Suprapubic skin (tissue), 4 donors: ENCODE results near the gene PTP4A2. TPM values are rescaled to one million over a fixed set of nuclear protein-coding genes. Genes with fewer than 3 reads are reported as not detected.

Experiments
- DNase-seq, 2 donors: peaks; one replicate each; pipeline ENCODE4 v3.0.0-alpha.2; 2019; ENCODE audit warnings: low spot score in 2 of 2
- H3K27ac ChIP-seq: fragments of 200-600 bp; sonication (generic); one replicate; pipeline ENCODE4 v1.5.1; 2019
- H3K27me3 ChIP-seq: fragments of 200-600 bp; sonication (generic); one replicate; pipeline ENCODE4 v1.5.1; 2019
- H3K36me3 ChIP-seq: fragments of 200-600 bp; sonication (generic); one replicate; pipeline ENCODE4 v1.5.1; 2019
- H3K4me1 ChIP-seq: fragments of 200-600 bp; sonication (generic); one replicate; pipeline ENCODE4 v1.5.1; 2019
- H3K4me3 ChIP-seq: fragments of 200-600 bp; sonication (generic); one replicate; pipeline ENCODE4 v1.5.1; 2019; ENCODE audit warnings: mild to moderate bottlenecking
- H3K9me3 ChIP-seq: fragments of 200-600 bp; sonication (generic); one replicate; pipeline ENCODE4 v1.5.1; 2019
- CTCF ChIP-seq, 2 donors: fragments of 200-600 bp in 1 of 2; fragments of 450-650 bp in 1 of 2; sonication (generic) in 1 of 2; IDR thresholded peaks; one replicate each; pipeline ENCODE4 v1.5.1; 2016 to 2019; ENCODE audit warnings: antibody characterized with exemption in 2 of 2, mild to moderate bottlenecking in 1 of 2, moderate library complexity in 1 of 2
- EP300 ChIP-seq: sonication (generic); formaldehyde crosslinking; IDR thresholded peaks from one replicate; pipeline ENCODE4 v1.6.1; 2017; ENCODE audit warnings: antibody characterized with exemption
- POLR2A ChIP-seq, 2 donors: fragments of 450-650 bp; IDR thresholded peaks; one replicate each; pipeline ENCODE4 v1.6.1; 2017; ENCODE audit warnings: antibody characterized with exemption in 2 of 2, mild to moderate bottlenecking in 2 of 2, moderate library complexity in 2 of 2
- POLR2AphosphoS5 ChIP-seq, 3 donors: sonication (generic); formaldehyde crosslinking; IDR thresholded peaks; one replicate each; pipeline ENCODE4 v1.6.1; 2017; ENCODE audit warnings: antibody characterized with exemption in 3 of 3
- WGBS: methylation state at CpG from one replicate; pipeline ENCODE4 v1.1.5; 2018; 5-methylcytosine and 5-hydroxymethylcytosine counted together
- total RNA-seq, 4 donors: library from RNA; depleted of rRNA; stranded (reverse); fragments of >200 nt; gene quantifications; one replicate each; pipeline ENCODE4 v1.1.0, GENCODE V29; 2016

PTP4A2 gene
- total RNA-seq, 4 donors from 2014 or later = 97.2 to 147 (median 121) TPM

GRCh38 chr1:31981972-31982371 lies 43.8 kb upstream of the PTP4A2 start:
- Histone ChIP-seq H3K4me1 (peaks cover 29% of the 10 kb centered on the region), H3K4me3 (no peak overlapping the region), H3K27me3 (no peaks in the 10 kb centered on the region), H3K9me3 (no peaks in the 10 kb centered on the region), H3K27ac (no peak overlapping the region), H3K36me3 (no peaks in the 10 kb centered on the region)
- DNase-seq = no peak
- no peak for TF ChIP-seq EP300
- no peak for TF ChIP-seq POLR2AphosphoS5 (IDR thresholded peaks at IDR 0.05)
- TF ChIP-seq POLR2A (IDR thresholded peaks at IDR 0.05) = no peak
- no peak for TF ChIP-seq CTCF (IDR thresholded peaks at IDR 0.05)
- WGBS = 29% methylated on average over 3 of the region's 3 CpGs

- peaks cover 34% of the 10 kb centered on the region for H3K4me1 ChIP-seq
- TF ChIP-seq CTCF (IDR thresholded peaks at IDR 0.05) (no peak), EP300 (no peak), POLR2AphosphoS5 (IDR thresholded peaks at IDR 0.05) (no peak), POLR2A (IDR thresholded peaks at IDR 0.05) (no peak)
- no peaks in the 10 kb centered on the region for H3K9me3 ChIP-seq
- no peak for DNase-seq
- H3K27me3 ChIP-seq = no peaks in the 10 kb centered on the region
- 54% methylated on average over 2 of the region's 2 CpGs for WGBS
- H3K36me3 ChIP-seq = no peaks in the 10 kb centered on the region
- H3K4me3 ChIP-seq = no peak overlapping the region
- H3K27ac ChIP-seq = no peak overlapping the region
These were observed 43.3 kb upstream of the PTP4A2 start for GRCh38 chr1:31981456-31981839.

GRCh38 chr1:31980835-31981455 lies 42.8 kb upstream of the PTP4A2 start:
- H3K27ac ChIP-seq = no peak overlapping the region
- H3K4me3 ChIP-seq = no peak overlapping the region
- TF ChIP-seq POLR2AphosphoS5 (IDR thresholded peaks at IDR 0.05) = no peak
- no peak for TF ChIP-seq CTCF (IDR thresholded peaks at IDR 0.05)
- TF ChIP-seq POLR2A (IDR thresholded peaks at IDR 0.05) = no peak
- TF ChIP-seq EP300 = no peak
- no peaks in the 10 kb centered on the region for H3K9me3 ChIP-seq
- 76% methylated on average over 10 of the region's 10 CpGs for WGBS
- DNase-seq = no peak
- no peaks in the 10 kb centered on the region for H3K36me3 ChIP-seq
- peaks cover 36% of the 10 kb centered on the region for H3K4me1 ChIP-seq
- H3K27me3 ChIP-seq = no peaks in the 10 kb centered on the region

DNA sequence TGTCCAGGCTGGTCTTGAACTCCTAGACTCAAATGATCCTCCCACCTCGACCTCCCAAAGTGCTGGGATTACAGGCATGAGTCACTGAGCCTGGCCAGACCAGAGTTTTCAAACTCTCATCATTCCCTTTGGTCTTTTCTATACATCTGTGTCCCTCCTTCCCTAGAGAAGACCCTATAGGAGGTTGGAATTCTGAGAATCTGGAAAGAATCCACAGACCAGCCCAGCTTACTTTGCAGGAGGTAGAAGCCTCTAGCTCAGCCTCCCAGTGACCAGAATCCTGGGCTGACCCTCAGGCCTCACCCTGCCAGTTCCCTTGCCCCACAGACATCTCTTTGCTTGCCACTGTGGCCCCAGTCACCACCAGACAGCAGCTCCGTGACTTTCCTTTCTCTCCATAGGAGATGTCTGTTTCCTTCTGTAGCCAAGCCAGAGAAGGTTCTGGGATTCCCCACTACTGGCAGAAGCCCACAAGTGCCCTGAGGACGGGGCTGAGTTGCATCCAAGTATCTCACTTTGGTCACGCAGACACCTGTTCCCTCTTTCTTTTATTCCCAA lies 40.8 kb upstream of the PTP4A2 start:
- no peak overlapping the region for H3K4me3 ChIP-seq
- TF ChIP-seq EP300 (no peak), POLR2A (IDR thresholded peaks at IDR 0.05) (no peak), CTCF (IDR thresholded peaks at IDR 0.05) (no peak), POLR2AphosphoS5 (IDR thresholded peaks at IDR 0.05) (no peak)
- no peaks in the 10 kb centered on the region for H3K36me3 ChIP-seq
- WGBS = 53% methylated on average over 4 of the region's 4 CpGs
- no peaks in the 10 kb centered on the region for H3K9me3 ChIP-seq
- H3K27me3 ChIP-seq = no peaks in the 10 kb centered on the region
- DNase-seq = no peak
- H3K27ac ChIP-seq = no peak overlapping the region
- peaks cover 26% of the 10 kb centered on the region for H3K4me1 ChIP-seq

DNA sequence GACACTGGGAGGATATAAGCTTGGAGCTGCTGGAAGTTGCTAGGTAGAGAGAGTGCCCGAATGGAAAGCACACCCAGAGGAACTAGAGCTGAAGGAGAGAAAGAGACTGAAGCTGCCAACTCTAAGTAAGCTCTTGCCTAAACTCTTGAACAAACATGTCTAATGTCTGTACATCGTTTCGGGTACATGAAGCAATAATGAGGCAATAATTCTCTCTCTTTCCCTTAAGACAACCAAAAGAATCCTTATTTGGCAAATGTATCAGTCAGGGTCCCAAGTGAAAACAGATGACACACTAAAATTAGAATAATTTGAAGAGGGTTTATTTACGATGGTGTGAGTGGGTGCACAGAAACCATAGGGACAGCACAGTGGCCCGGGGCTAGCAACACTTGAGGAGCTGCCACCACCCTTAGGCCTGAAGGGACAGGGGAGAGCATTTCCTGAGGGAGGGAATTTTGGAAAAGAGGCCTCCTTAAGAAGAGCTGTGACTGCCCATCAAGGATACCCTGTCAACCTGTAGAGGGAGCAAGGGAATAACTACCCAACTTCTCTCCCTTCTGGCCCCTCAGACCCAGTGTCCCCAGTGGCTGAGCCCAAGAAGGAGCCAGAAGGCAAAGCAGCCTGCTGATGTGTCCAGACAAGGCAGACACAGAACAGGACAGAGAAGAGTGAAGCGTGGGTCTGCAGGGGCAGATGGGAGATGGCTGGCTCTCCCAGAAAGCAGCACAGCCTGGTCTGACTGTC lies 39.4 kb upstream of the PTP4A2 start:
- DNase-seq = no peak

More for the DNA sequence above, 39.4 kb upstream of the PTP4A2 start:
- no peaks in the 10 kb centered on the region for H3K27me3 ChIP-seq
- H3K36me3 ChIP-seq = no peaks in the 10 kb centered on the region
- TF ChIP-seq POLR2A (IDR thresholded peaks at IDR 0.05) (no peak), CTCF (IDR thresholded peaks at IDR 0.05) (peak; percentile 13 to 30), POLR2AphosphoS5 (IDR thresholded peaks at IDR 0.05) (peak in 2 of 3 donors; percentile 32 to 67), EP300 (no peak)
- no peaks in the 10 kb centered on the region for H3K9me3 ChIP-seq
- 30% methylated on average over 6 of the region's 6 CpGs for WGBS
- no peak overlapping the region for H3K4me3 ChIP-seq
- H3K4me1 ChIP-seq = peaks cover 26% of the 10 kb centered on the region
- H3K27ac ChIP-seq = peak overlapping the region; percentile 60
